GM15510 (cell line): ENCODE measurements around the gene ALG14.

Experiments used
- POLR2A ChIP-seq: IDR thresholded peaks from 3 replicates; pipeline ENCODE4 v1.6.1; 2011; ENCODE audit warnings: borderline replicate concordance; ENCODE audit not compliant: insufficient read length; ENCODE audit errors: extremely low read depth

ALG14 gene

DNA sequence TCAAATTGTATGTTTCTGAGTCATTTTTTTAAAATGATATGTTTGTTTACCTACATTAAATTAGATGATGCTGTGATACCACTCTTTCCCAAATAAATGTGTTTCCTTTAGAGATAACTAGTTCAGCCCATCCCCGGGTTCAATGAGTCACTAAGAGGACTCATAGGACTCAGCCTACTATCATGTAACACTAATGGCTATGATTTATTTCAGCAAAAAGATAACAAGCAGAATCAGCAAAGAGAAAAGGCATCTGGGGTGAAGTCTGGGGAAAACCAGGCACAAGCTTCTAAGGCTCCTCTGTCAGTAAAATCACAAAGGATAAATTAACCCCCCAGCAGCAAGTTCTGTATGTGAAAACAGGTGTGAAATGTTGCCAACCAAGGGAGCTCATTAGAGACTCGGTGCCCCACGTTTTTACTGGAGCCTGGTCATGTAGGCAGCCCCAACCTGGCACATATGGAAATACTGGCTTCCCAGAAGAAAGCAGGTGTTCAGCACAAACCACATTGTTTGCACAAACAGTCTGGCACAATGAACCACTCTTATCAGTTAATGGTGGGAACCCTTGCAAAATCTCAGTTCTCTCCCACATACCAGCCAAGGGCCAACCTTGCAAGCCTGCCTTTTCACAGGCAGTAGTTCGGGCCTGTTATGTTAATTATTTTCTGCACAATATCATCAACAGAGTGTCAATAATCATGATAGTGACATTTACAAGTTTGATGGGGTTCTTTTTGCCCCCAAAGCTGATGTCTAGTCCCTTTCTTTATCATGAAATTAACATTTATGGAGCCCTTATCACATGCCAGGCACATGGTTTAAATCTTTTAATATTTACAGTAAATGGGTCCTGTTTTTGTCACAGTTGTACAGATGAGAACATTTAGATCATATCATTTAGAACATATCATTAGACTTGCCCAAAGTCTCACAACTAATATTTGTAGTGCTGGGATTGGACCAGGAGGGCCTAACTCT is 122.8 kb downstream of the ALG14 start:
- no peak for TF ChIP-seq POLR2A

DNA sequence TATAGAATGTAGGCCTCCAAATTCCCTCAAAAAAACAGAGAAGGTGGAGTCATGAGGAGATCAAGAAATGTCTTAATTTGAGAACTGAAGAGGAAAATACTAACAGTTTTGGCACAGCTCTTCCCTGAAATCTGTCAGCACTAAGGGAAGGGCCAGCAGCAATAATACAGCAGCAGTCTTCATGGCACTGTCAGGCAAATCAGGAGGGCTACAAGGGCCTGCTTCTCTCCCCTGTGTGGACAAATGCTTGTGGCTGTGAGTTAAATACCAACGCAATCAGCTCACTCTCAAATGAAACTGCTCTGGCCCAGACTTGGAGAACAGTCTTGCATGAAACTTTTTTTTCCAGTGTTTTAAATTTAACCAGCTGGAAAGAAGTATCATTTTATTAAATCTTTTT is 125.3 kb downstream of the ALG14 start:
- no peak for TF ChIP-seq POLR2A

- no peak for TF ChIP-seq POLR2A
Measured at GRCh38 chr1:94946886-94947285, 125.9 kb downstream of the ALG14 start.

DNA sequence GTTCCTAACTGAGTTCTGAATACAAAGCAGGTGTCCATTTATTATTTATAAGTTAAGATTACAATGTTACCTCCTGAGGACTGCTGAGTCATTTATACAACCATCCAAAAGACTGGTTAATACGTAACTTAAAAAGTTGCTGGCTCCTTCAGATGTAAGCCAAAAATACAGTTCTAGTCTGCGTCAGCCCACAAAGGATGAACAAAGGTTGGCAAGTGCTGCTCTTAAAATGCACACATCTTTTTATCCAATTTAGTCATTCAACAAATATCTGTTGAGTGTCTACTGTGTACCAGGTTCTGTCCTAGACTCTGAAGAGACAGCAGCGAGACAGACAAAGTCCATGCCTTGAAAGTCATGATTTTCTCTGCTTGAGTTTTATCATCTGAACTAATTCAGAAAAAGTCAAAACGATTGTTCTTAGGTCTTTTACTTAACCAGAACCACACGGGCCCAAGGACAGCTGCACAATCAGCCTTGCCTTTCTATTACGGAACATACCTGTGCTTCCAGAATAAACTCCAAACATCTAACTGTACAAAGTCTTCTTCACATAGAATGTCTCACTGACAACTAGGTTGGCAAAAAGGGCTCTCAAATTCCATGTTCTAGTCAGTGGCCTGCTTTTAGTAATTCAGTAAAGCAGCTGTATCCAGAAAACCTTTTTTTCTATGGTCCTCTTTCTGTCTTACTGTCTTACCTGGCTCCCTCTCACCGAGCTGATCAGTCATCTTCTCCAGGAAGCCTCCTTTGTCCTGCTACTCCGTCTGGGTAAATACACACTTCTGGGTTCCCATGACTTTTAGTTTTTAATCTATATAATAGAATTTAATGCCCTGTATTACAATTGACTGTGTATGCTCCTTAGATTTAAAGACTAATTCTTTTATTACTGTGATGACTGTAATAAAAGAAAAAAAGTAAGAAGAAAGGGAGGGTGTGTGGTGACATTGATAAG is 130.3 kb downstream of the ALG14 start:
- TF ChIP-seq POLR2A = no peak

DNA sequence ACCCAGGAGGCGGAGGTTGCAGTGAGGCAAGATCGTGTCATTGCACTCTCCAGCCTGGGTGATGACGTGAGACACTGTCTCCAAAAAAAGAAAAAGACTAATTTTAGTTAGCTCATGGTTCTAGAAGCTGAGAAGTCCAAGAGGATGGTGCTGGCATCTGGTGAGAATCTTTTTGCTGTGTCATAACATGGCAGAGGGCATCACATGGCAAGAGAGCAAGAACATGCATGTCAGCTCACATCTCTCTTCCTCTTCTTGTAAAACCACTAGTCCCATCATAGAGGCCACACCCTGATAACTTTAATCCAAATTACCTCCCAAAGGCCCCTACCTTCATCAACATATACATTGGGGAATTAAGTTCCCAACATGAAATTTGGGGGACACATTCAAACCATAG is 132.0 kb downstream of the ALG14 start:
- no peak for TF ChIP-seq POLR2A

- no peak for TF ChIP-seq POLR2A
Measured at GRCh38 chr1:94937820-94938219, 134.9 kb downstream of the ALG14 start.

DNA sequence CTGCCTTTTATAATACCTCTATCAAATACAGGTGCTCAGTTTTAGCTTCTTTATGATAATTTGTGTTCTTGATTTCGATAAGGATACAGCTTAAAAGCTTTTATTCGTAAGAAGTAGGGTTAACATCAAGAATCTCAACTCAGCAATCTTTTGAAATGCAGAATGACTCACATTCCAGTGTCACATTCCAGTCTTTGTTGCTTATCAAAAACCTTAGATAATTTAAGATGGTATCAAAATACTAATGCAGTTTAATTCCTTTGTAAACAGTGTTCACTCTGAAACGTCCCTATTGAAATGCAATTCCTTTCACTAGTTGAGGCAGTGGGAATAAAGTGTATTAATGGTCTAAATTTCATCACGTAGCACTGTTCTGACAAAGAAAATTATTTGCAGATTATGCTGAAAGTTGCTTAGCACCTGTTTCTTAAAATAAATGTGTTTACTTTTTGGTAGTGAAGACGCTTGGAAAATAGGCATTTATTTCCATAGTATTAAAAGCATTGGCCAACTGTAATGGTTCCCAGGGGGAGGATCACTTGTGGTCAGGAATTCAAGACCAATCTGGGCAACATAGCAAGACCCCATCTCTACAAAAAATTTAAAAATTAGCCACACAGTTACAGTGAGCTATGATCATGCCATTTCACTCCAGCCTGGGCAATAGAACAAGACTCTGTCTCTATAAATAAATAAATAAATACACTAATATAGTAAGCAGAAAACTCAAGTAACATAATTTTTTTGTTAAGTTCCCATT is 135.7 kb downstream of the ALG14 start:
- TF ChIP-seq POLR2A = no peak

DNA sequence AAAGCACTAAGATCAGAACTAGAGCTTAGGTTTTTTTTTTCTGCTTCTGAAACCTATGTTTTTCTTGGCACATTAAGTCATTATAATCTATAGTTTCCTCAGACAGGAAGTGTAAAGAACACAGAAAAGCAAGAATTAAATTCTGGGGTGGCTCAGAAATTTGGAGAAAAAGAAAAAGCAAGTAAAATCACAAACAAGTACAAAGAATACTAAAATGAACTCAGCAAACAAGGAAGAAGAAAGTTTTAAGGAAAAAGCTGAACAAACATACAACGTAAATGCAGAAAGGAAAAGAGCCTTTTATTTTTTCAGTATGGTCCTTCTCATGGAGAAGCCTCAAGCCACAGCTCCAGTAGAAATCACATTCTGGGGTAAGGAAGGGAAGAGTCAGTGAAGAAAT is 137.3 kb downstream of the ALG14 start:
- TF ChIP-seq POLR2A = no peak

DNA sequence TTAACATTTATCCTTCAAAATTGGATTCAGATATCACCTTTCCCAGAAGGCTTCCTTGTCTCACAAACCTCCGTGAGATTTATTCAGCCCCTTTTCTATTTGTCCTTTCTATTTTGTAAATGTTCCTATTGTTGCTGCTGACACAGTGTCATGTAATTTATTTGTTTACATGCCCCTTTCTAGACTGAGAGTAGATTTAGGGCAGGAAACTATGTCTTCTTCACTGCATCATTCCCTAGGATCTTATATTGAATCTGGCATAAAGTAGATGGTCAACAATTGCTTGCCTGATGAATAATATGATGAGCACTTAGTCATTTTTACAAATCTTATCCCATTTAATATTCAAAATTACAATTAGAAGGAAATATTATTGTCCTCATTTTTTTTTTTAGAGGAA is 137.7 kb downstream of the ALG14 start:
- no peak for TF ChIP-seq POLR2A

- no peak for TF ChIP-seq POLR2A
Measured at GRCh38 chr1:94934551-94934950, 138.2 kb downstream of the ALG14 start.

DNA sequence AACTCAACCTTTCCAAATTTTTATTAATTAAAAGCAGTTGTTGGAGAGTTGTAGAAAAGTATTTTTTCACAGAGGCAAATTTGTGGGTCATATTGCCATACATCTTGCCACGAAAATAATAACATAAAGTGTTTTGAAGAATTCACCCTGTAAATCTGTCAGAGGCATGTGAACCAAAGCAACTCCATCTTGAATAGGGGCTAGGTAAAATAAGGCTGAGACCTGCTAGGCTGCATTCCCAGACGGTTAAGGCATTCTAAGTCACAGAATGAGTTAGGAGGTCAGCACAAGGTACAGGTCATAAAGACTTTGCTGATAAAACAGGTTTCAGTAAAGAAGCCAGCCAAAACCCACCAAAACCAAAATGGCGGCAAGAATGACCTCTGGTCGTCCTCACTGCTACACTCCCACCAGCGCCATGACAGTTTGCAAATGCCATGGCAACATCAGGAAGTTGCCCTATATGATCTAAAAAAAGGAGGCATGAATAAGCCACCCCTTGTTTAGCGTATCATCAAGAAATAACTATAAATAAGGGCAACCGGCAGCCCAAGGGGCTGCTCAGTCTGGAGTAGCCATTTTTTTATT is 141.4 kb downstream of the ALG14 start:
- TF ChIP-seq POLR2A = no peak

DNA sequence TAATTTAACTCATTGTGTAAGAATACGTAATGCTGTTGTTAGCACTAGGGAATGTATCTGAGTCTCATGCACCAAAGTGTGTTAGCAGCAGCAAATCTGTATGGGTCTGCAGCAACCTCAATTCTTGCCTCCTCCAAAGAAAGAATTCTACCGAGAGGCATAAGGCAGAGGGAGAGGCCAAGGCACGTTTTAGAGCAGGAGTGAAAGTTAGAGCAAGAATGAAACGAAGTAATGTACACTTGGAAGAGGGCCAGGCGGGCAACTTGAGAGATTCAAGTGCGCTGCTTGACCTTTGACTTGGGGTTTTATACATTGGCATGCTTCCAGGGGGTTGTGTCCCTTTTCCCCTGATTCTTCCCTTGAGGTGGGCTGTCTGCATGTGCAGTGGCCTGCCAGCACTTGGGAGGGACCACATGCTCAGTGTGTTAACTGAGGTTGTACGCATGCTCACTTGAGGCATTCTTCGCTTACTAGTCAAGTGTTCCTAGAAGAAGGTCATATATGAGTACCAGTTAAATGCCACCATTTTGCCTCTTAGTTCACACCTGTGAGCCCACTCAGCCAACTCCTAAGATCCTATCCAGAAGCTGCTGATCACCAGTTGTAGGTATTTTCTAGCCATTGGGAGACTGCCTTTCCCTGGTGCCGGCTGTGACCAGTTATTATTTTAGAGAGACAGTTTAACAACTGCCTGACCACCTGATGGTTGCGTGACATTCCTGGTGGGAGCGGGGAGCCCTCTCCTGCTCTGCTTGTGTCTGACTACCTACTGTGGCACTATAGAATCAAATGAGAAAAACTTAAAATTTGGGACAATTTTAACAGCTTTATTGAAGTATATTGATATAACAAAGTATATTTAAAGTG is 143.2 kb downstream of the ALG14 start:
- TF ChIP-seq POLR2A = no peak

- TF ChIP-seq POLR2A = no peak
Measured at GRCh38 chr1:94928293-94928939, 144.3 kb downstream of the ALG14 start.
